ENCODE measurements around the gene FREY1.

Gene FREY1

GRCh38 chr11:45917286-45917622 lies 10.2 kb upstream of the FREY1 start:
- in situ Hi-C loops (cut with HindIII; ENCODE audit: low sequenced_read_pairs) = no loop called here
- DNase-seq (ENCODE audit: low read depth, low spot score) = no peak

GRCh38 chr11:45915446-45915845 lies 8.4 kb upstream of the FREY1 start:
- TF ChIP-seq CTCF (IDR thresholded peaks at IDR 0.05; ENCODE audit: low read depth, low read length) = no peak
- in situ Hi-C loops (cut with HindIII; ENCODE audit: low sequenced_read_pairs) = no loop called here

More at GRCh38 chr11:45917286-45917622, 10.2 kb upstream of the FREY1 start:
- peak overlapping the region; percentile 100 for H3K4me3 ChIP-seq (ENCODE audit: low read depth, low read length)
- no peak for TF ChIP-seq CTCF (IDR thresholded peaks at IDR 0.05; ENCODE audit: low read depth, low read length)

GRCh38 chr11:45913942-45914635 lies 7.0 kb upstream of the FREY1 start:
- in situ Hi-C loops (cut with HindIII; ENCODE audit: low sequenced_read_pairs) = no loop called here
- TF ChIP-seq CTCF (IDR thresholded peaks at IDR 0.05; ENCODE audit: low read depth, low read length) = no peak
- no peak overlapping the region for H3K4me3 ChIP-seq (ENCODE audit: low read depth, low read length)
- DNase-seq (ENCODE audit: low read depth, low spot score) = no peak

More at GRCh38 chr11:45915446-45915845, 8.4 kb upstream of the FREY1 start:
- H3K4me3 ChIP-seq (ENCODE audit: low read depth, low read length) = no peak overlapping the region
- no peak for DNase-seq (ENCODE audit: low read depth, low spot score)

GRCh38 chr11:45913514-45913913 lies 6.4 kb upstream of the FREY1 start:
- in situ Hi-C loops (cut with HindIII; ENCODE audit: low sequenced_read_pairs) = no loop called here
- H3K4me3 ChIP-seq (ENCODE audit: low read depth, low read length) = no peak overlapping the region
- no peak for TF ChIP-seq CTCF (IDR thresholded peaks at IDR 0.05; ENCODE audit: low read depth, low read length)
- DNase-seq (ENCODE audit: low read depth, low spot score) = no peak

- in situ Hi-C loops (cut with HindIII; ENCODE audit: low sequenced_read_pairs) = no loop called here
- no peak for TF ChIP-seq CTCF (IDR thresholded peaks at IDR 0.05; ENCODE audit: low read depth, low read length)
- no peak overlapping the region for H3K4me3 ChIP-seq (ENCODE audit: low read depth, low read length)
- no peak for DNase-seq (ENCODE audit: low read depth, low spot score)
Observed at GRCh38 chr11:45910623-45911022, 3.6 kb upstream of the FREY1 start.

GRCh38 chr11:45909594-45910475 lies 2.8 kb upstream of the FREY1 start:
- in situ Hi-C loops (cut with HindIII; ENCODE audit: low sequenced_read_pairs) = no loop called here
- no peak overlapping the region for H3K4me3 ChIP-seq (ENCODE audit: low read depth, low read length)
- no peak for TF ChIP-seq CTCF (IDR thresholded peaks at IDR 0.05; ENCODE audit: low read depth, low read length)
- DNase-seq (ENCODE audit: low read depth, low spot score) = no peak

All from astrocyte of the spinal cord (primary cell).